K562 (cell line): ENCODE results near the gene RANBP3. TPM values are rescaled to one million over a fixed set of nuclear protein-coding genes. Genes with fewer than 3 reads are reported as not detected.
"Not testable (repeated sequence)": the region's sequence is repeated elsewhere in the genome, so short reads cannot be mapped to it uniquely, and the experiment has no call there.

ENCODE experiments used
- ATAC-seq: fragments of 200-7000 bp; cut with Tn5 transposase; 3 replicates; pipeline ENCODE4 v1.9.1; 2020; ENCODE audit warnings: moderate library complexity
- BruUV-seq: library from RNA; stranded (reverse); fragments of 400-500 nt; replicated peaks from 2 replicates; lab custom pipeline; 2021; lab: Mats Ljungman, UMichigan
- CTCF ChIA-PET: fragments of 300-600 bp; formaldehyde crosslinking; extraction: SDS; loops from one replicate; lab custom pipeline; 2021; ENCODE audit warnings: low intra/inter-chr PET ratio; lab: Yijun Ruan, JAX
- POLR2A ChIA-PET: fragments of 300-600, 350-650 bp; sonication (Branson Sonifier 250); formaldehyde crosslinking; extraction: SDS; loops from one replicate; lab custom pipeline; 2021; ENCODE audit warnings: antibody characterized with exemption, inconsistent platforms; lab: Yijun Ruan, JAX
- DNase-seq, 4 experiments: peaks; one replicate each; pipeline versions ENCODE4 v3.0.0 to v3.0.0-alpha.2; 2011 to 2018; ENCODE audit warnings: low spot score in 3 of 4, mixed read lengths in 3 of 4; ENCODE audit errors: extremely low read depth in 1 of 4
- FAIRE-seq: peaks from 2 replicates; lab custom pipeline; 2011; peaks lifted over from hg19 to GRCh38; lab: Jason Lieb, UNC
- H2AFZ ChIP-seq: 2 replicates; pipeline ENCODE4 v1.6.0; 2011; ENCODE audit warnings: low read depth, low read length, control low read depth, inconsistent platforms
- H3K27ac ChIP-seq: fragments of 200-600 bp; 3 replicates; pipeline ENCODE4 v1.8.0; 2011; ENCODE audit warnings: low read depth, mild to moderate bottlenecking, control low read depth, inconsistent platforms, low read length, moderate library complexity, mixed read lengths; ENCODE audit errors: extremely low read depth
- H3K27me3 ChIP-seq, 2 experiments: fragments of 300-600 bp in 1 of 2; 2 replicates in 1 of 2; 3 replicates in 1 of 2; pipeline versions ENCODE4 v1.6.0 to v1.8.0; 2011; ENCODE audit warnings: inconsistent platforms in 2 of 2, low read length in 2 of 2, mild to moderate bottlenecking in 1 of 2, mixed read lengths in 1 of 2, moderate library complexity in 1 of 2; ENCODE audit not compliant: control insufficient read depth in 2 of 2, insufficient read depth in 2 of 2
- H3K36me3 ChIP-seq: fragments of 300-600 bp; 3 replicates; pipeline ENCODE4 v1.8.0; 2011; ENCODE audit warnings: mild to moderate bottlenecking, low read length, inconsistent platforms; ENCODE audit not compliant: control insufficient read depth, insufficient read depth
- H3K4me1 ChIP-seq, 2 experiments: fragments of 200-600 bp in 1 of 2; replicated peaks in 1 of 2; 2 replicates in 1 of 2; 3 replicates in 1 of 2; pipeline versions ENCODE4 v1.5.1 to v1.8.0; 2011; ENCODE audit warnings: inconsistent platforms in 2 of 2, low read length in 2 of 2, mild to moderate bottlenecking in 1 of 2, mixed read lengths in 1 of 2, moderate library complexity in 1 of 2; ENCODE audit not compliant: control insufficient read depth in 2 of 2, insufficient read depth in 2 of 2
- H3K4me2 ChIP-seq: 2 replicates; pipeline ENCODE4 v1.6.1; 2011; ENCODE audit warnings: low read length, control low read depth, inconsistent platforms, mixed read lengths; ENCODE audit not compliant: insufficient read depth
- H3K4me3 ChIP-seq: fragments of 200-600 bp; sonication (generic), shearing (Covaris generic); 2 replicates; pipeline ENCODE4 v1.5.1; 2016; ENCODE audit warnings: control low read depth, inconsistent platforms
- H3K79me2 ChIP-seq: fragments of 200-600 bp; 3 replicates; pipeline ENCODE4 v1.8.0; 2011; ENCODE audit warnings: low read length, inconsistent platforms; ENCODE audit not compliant: control insufficient read depth, insufficient read depth
- H3K9ac ChIP-seq, 2 experiments: 2 replicates each; pipeline versions ENCODE4 v1.6.0 to v1.6.1; 2011; ENCODE audit warnings: low read depth in 2 of 2, low read length in 2 of 2, control low read depth in 1 of 2, inconsistent platforms in 1 of 2, mild to moderate bottlenecking in 1 of 2, mixed read lengths in 1 of 2; ENCODE audit not compliant: insufficient read depth in 1 of 2
- H3K9me1 ChIP-seq: one replicate; pipeline ENCODE4 v1.6.0; 2011; ENCODE audit warnings: inconsistent platforms, mild to moderate bottlenecking, low read length, moderate library complexity; ENCODE audit not compliant: control insufficient read depth, insufficient read depth
- H3K9me3 ChIP-seq: replicated peaks from 2 replicates; pipeline ENCODE4 v1.5.1; 2011; ENCODE audit warnings: low read depth, low read length, inconsistent platforms; ENCODE audit not compliant: control insufficient read depth, insufficient read depth
- H4K20me1 ChIP-seq: replicated peaks from 2 replicates; pipeline ENCODE4 v1.6.1; 2011; ENCODE audit warnings: low read length, inconsistent platforms, mixed read lengths; ENCODE audit not compliant: control insufficient read depth, insufficient read depth
- NFIC ChIP-seq: fragments of 450-650 bp; IDR thresholded peaks from 2 replicates; pipeline ENCODE4 v1.6.1; 2017; ENCODE audit warnings: mild to moderate bottlenecking, inconsistent platforms
- PRDM10 ChIP-seq: fragments of 450-650 bp; IDR thresholded peaks from 2 replicates; pipeline ENCODE4 v1.6.1; 2018; ENCODE audit not compliant: partially characterized antibody
- WGBS: fragments of 100-300 bp; shearing (Covaris generic); methylation state at CpG from one replicate; pipeline ENCODE4 v1.1.6; 2016; ENCODE audit warnings: low coverage, mixed read lengths; ENCODE audit not compliant: insufficient coverage; ENCODE audit errors: missing lambda C conversion rate; 5-methylcytosine and 5-hydroxymethylcytosine counted together
- in situ Hi-C: fragments of 300-500 bp; cut with MboI; formaldehyde crosslinking; loops from 4 replicates; pipeline ENCODE4 v1.15.0; 2018; ENCODE audit warnings: inconsistent platforms, mixed read lengths
- intact Hi-C: fragments of 100-400 bp; cut with micrococcal nuclease; formaldehyde crosslinking; loops from 2 replicates; pipeline ENCODE4 v1.14.2; 2022
- polyA plus RNA-seq, 8 experiments: library from polyadenylated mRNA; depleted of rRNA in 4 of 8; stranded (reverse) in 5 of 8; unstranded in 3 of 8; fragments of >200 nt; fragmentation: Nextera tagmentation in 2 of 8; fragmentation: Illumina TruSeq in 1 of 8; extraction: Ambion mirVana in 2 of 8; extraction: Trizol in 1 of 8; gene quantifications; 2 replicates each; pipeline versions ENCODE4 v1.2.1 to v1.2.3, GENCODE V29; 2011 to 2014; ENCODE audit warnings: inconsistent platforms in 1 of 8, missing spikeins in 1 of 8
- total RNA-seq, 7 experiments: library from RNA; depleted of rRNA in 6 of 7; stranded (reverse); fragments of >200 nt in 6 of 7; fragmentation: Illumina TruSeq in 2 of 7; extraction: Trizol in 2 of 7; gene quantifications; 2 replicates each; pipeline versions ENCODE4 v1.2.1 to v1.2.3, GENCODE V29; 2011 to 2021; ENCODE audit warnings: low replicate concordance in 1 of 7

RANBP3 gene
- total and polyA plus RNA-seq, 9 of the 15 experiments (the other 6 are each of a cell fraction or from before 2014, with no cell fraction given), result 0.90 to 95.1 (median 63.2) TPM

- H3K36me3 ChIP-seq, H3K79me2 ChIP-seq, H3K9me1 ChIP-seq, H3K9me3 ChIP-seq, CTCF ChIA-PET, BruUV-seq, ATAC-seq, in situ Hi-C loops, H3K27ac ChIP-seq, H4K20me1 ChIP-seq, H2AFZ ChIP-seq, DNase-seq, H3K9ac ChIP-seq, H3K4me3 ChIP-seq, intact Hi-C loops, FAIRE-seq, H3K4me2 ChIP-seq: not testable (repeated sequence)
- WGBS, result 36% methylated on average over 11 of the region's 13 CpGs
- TF ChIP-seq NFIC, result 0 out of 2 replicates have a peak, but pooled peaks have one; percentile 4
- peak; percentile 25 for TF ChIP-seq PRDM10
- Histone ChIP-seq H3K4me1 (peaks cover 2 to 19% of the 10 kb centered on the region in 2 experiments; a peak in 2 of 5 replicates), H3K27me3 (peaks cover 15 to 35% of the 10 kb centered on the region in 2 experiments; a peak in 4 of 5 replicates)
- POLR2A ChIA-PET, result interaction anchor here (0.6 to 1.0 kb wide), 4 partner anchors 11 to 106 kb away, joined by 3 to 4 read pairs (median 4); no protein-coding TSS in a partner anchor
Measured at GRCh38 chr19:5883157-5883873, 94.6 kb downstream of the RANBP3 start.
